GM04503 (cell line): Measurements from ENCODE around the gene IFITM2.

Source experiments
- DNase-seq: peaks from one replicate; pipeline ENCODE4 v3.0.0-alpha.2; 2012; ENCODE audit warnings: low read depth

The IFITM2 gene

DNA sequence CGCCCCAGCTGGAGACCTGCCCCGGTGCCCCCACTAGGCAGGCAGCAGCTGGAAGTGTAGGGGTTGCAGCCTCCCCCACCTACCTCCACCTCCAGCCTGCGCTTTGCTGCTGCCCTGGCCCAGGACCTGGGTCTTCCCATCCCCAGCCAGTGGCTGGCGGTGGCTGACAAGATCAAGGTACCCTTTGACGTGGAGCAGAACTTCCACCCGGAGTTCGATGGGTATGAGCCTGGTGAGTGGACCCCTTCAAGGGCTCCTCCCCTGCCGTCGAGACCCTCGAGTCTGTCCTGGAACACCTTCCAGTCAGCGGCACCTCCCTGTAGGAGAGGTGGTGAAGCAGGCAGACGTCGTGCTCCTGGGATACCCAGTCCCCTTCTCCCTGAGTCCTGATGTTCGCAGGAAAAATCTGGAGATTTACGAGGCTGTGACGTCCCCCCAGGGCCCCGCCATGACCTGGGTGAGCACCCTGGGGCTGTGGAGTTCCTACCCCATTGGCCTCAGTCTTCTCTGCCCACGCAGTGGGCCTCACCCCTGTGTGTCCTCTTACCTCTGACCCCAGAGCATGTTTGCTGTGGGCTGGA, 14.3 kb upstream of the IFITM2 start:
- DNase-seq, result no peak

DNA sequence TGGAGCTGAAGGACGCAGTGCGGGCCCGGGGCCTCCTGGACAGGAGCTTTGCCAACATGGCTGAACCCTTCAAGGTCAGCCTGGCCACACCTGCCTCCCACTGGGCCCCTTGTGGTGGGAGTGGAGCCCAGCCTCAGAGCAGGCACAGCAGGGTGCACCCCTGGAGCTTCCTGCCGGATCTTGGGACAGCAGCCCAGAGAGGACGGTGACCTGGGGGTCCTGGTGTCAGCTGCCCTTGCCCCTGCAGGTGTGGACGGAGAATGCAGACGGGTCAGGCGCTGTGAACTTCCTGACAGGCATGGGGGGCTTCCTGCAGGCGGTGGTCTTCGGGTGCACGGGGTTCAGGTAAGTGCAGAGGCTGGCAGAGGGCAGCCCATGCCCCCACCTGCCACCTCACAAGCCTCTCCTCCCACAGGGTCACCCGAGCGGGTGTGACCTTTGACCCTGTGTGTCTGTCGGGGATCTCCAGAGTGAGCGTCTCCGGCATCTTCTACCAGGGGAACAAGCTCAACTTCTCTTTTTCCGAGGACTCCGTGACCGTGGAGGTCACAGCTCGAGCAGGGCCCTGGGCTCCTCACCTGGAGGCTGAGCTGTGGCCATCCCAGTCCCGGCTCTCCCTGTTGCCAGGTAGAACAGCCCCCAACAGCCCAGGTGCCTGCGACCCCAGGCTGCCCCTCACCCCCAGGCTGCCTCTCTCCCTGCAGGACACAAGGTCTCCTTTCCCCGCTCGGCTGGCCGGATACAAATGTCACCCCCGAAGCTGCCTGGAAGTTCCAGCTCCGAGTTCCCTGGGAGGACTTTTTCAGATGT, 13.6 kb upstream of the IFITM2 start:
- DNase-seq, result no peak

DNA sequence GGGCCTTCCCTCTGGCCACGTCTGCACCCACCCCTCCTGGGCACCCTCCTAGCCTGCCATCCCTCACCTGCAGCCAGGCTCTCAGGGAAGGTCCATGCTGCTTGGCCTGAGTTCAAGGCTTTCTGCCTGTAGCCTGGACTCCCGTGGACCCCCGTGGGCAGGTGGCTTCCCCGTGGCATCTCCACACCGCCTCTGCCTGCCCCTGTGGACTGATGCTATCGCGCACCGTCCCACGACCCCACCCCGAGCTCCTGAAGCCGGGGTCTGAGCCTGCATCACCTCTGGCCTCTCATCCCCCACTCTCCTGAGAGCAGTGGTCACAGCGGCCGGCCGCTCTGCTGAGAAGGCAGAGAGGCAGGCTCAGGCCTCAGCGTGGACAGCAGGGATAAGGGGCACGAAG, 12.8 kb upstream of the IFITM2 start:
- no peak for DNase-seq

DNA sequence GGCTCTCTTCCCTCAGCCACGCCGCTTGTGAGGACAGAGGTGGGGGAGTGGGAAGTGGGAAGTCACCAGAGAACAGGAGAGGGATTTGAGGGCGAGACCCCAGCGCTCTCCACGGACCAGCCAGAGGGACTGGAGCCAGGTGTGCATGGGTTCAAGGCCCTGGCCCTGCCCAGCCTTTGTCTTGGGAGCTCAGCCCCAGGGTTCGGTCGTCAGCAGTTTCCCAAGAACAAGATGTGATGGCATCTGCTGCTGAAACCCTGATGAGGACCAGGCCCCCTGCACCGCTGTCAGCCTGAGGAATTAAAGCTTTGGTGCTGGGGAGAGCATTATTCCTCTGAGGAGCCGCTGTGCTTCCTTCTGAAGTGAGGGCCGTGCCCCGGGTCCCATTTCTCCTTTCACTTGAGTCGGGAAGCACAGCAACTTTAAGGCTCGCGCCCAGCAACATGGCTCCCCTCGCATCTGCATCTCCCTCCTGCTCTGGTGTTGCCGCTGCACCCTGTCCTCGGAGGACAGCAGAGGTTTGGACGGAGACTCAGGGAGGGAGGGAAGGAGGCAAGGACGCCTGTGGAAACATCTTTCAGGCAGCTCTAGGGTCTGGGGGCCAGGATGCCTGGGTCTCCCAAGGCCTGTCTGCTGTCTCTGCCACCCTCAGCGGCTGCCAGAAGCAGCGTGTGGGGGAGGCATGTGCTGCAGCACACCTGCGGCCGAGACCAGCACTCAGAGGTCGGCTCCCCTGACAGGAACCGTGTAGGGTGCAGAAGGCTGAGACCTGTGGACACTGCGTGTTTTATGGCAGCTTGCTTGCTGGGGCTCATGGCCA, 12.1 kb upstream of the IFITM2 start:
- no peak for DNase-seq

DNA sequence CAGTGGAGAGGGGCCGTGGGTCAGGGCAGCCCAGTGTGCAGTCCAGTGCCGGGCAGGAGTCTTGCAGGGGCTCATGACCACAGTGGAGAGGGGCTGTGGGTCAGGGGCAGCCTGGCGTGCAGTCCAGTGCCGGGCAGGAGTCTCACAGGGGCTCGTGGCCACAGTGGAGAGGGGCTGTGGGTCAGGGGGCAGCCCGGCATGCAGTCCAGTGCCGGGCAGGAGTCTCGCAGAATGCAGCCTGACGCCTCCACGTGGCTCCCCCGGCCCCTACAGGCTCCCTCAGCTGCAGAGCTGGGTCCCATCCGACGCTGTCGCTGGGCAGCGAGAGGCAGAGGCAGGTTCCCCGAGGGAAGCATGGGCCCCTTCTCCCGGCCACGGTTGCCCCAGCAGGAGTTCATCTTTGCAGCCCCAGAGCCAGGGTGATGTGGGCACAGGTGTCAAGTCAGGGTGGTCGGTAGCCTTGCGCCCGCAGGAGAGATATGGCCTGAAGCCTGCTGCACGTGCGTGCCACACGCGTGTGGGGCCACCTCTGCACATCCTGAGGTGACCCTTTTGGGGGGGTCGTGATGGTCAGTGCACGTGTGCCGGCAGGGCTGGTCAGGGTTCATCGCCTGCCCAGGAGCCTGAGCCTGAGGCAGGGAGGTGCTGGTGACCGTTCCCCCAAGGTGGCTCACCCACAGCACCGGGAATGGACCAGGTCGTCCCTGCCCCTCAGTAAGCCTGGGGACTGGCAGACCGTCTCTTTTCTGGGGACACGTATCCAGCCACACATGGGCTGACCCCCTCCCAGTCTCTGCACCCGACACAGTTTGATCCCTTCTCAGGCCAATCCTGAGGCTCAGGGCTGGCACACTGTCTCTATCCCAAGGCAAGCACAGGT, 11.2 kb upstream of the IFITM2 start:
- DNase-seq, result no peak

DNA sequence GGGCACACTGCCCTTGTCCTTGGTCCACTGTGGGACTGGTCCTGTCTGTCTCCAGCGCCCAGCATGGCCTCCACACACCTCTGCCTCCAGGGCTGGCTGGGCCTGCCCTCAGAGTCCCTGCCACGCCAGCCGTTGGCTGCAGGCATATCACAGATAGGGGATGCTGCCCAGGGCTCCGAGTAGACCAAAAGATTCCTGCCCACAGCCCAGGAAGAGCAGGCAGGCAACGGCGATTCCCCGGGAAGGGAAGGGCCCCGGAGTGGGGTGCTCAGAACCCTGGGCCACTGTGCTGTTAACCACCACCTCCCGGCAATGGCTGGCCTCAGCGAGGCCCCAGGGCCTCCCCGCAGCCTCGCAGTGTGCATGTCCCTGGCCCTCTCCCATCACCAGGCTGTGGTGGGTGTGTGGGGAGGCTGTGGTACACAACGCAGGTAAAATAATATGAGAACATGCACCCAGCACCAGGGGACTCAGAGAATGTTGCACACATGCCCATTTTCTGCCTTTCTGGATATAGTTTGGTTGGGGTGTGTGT, 10.5 kb upstream of the IFITM2 start:
- no peak for DNase-seq

DNA sequence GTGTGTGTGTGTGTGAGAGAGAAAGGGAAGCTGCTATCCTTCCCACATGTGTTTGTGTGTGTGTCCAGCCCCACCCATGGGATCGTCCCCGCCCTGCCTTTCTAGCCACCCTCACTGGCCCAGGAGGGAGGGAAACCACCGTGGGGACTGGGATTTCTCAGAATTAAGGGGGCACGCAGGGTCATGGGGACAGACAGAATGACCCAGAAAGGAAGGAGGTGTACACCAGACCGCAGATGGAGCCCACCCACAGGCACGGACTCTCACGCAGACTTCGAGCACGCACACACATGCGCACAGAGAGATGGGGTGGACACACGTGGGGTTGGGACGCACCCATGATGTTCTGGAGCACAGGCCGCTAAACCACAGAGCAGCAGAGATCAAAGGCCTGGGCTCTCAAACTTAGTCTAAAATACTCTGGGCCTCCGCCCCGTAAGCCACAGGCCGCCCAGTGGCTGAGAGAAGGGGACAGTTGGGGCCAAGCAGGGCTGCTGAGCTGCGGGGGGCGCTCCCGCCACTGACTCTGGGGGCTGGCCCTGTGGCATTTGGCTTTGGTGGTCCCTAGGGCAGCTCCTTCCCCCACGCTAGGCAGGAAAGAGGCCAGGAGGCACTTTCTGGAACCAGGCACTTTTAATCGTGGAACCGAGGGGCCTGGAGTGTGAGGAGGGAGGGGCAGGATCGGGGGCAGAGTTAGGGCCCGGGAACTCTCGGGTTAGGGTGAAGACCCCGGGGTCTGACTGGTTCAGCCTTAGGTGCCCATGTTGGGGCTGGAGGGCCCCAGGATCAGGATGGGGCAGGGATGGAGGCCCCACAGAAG, 9.8 kb upstream of the IFITM2 start:
- DNase-seq, result no peak

DNA sequence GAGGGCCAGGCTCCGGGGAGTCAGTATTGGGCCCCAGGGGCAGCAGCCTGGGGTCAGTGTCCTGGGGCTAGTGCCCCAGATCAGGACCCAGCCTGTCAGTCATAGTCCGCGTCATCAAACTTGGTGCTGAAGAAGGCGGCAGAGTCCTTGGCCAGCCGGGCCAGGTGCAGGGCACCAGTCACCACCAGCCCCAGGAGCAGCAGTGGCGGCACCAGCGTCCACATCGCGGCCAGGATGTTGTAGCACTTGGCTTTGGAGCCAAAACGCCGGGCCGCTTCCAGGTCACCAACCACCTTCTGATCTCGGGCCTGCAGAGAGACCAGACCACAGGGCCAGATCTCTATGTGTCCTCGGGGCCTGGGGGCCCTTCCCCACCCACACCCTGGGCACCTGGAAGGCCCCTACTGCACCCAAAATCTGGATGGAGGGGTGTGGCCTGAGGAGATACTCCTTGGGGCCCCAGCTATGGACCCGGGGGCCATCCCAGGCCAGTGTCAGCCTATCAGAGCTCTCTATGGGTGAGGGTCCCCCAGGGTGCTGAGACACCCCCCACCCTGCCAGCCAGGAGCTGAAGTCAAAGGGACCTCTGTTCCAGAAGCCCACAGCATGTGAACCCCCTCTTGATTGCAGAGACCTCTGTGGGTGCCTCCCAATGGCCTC, 9.1 kb upstream of the IFITM2 start:
- no peak for DNase-seq

DNA sequence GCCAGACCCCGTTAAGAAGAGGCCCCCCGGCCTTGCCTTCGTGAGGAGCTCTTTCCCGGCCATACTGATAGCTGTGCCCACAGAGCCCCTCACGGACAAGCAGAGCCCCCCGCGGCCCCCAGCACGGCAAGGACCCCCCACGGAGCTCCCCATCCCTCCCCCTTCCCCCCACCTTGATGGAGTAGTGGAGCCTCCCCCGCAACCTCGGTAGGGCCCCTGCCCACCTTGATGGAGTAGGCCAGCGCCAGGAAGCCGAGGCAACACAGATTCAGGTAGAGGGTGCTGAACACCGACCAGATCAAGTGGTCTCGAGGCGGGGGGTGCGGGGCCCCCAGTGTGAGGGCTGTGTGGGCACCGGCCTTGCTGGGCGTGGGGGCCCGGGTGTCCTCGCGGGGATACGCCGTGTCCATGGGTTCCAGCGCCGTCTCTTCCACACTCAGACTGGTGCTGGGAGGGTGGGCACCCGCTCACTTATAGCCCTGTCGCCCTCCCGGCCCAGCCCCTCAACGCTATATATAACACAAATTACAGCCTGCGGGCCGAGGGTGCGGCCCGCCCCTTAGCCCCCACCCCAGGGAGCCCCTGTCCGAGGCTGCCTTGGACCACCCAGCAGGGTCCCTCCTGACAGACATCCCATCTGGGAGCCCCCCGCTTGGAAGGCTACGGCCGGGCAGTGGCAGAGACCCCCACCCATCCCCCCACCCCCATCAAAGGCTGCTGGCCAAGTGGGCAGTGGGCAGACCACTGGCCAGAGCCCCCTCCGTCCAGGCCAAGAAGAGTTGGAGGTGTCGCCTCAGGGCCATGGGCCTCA, 8.3 kb upstream of the IFITM2 start, which contains the start of gene IFITM5:
Gene IFITM5 (minus strand): TSS at position 446 of the 811 bp plus-strand sequence. CDS start 36 bp downstream, at position 410.
- no peak for DNase-seq

DNA sequence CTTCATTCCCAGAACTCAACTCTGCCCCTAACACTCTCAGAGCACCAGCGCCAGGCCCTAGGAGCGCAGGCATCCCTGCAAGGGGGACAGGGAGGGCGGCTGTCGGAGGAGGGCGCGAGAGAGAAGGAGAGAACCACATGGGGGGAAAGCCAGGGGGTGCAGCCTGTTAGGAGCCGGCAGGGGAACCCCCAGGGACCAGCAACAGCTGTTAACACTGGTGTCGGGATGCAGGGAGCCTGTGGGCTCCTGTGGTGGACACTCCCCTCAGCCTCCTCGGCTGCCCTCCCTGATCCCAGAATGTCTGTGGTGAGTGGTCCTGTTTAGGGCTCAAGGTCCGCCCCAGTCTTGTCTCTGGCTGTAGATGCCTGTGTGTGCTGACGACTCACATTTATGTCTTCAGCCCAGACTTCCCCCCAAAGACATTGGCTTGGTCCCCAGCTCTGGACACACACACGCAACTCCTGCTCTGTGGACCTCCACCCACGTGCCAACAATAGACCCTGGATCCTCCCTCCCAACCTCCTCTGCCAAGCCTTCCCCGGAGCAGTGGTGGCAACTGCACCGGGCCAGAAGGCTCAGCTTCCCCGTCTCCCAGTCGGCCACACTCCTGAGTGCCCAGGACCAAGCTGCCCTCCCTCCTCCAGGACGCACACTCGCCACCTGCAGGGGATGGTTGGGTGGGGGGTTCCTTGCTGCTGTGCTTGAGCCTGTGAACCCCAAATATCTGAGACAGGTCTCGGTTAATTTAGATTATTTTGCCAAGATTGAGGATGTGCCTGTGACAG, 7.5 kb upstream of the IFITM2 start:
- DNase-seq, result no peak

DNA sequence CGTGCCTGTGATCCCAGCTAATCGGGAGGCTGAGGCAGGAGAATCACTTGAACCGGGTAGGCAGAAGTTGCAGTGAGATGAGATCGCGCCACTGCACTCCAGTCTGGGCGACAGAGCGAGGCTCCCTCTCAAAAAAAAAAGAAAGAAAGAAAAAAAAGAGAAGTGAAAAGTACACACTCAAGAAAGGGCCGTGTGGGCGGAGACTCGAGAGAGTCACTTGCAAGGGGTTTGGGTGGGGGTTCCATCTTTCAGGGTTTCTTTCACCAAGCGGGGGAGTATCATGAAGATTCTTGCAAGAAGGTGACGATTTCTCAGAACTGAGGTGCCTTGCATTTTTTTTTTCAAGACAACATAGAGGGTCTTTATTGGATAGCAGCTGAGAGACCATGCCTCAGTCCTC, 4.3 kb upstream of the IFITM2 start:
- DNase-seq, result no peak

DNA sequence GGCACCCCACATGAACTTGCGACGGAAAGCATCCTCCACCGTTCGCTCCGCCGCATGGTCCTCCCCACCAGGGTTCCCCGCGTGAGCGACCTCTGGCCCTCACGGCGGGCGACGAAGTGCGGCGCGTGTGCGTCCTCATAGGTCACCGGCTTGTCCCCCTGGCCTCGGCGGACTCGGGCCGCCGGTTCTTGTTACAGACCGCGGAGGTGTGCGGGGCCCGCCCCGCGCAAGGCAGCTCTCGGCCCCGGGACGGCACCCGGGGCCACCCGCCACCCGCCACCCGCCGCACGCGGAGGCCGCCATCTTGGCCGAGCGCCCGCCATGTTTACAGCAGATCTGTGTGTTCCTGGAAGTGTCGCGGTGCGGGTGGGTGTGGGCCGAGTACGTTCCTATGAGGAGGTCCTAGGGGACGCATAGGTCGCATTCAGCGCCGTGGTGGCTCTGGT, 3.5 kb upstream of the IFITM2 start:
- no peak for DNase-seq

DNA sequence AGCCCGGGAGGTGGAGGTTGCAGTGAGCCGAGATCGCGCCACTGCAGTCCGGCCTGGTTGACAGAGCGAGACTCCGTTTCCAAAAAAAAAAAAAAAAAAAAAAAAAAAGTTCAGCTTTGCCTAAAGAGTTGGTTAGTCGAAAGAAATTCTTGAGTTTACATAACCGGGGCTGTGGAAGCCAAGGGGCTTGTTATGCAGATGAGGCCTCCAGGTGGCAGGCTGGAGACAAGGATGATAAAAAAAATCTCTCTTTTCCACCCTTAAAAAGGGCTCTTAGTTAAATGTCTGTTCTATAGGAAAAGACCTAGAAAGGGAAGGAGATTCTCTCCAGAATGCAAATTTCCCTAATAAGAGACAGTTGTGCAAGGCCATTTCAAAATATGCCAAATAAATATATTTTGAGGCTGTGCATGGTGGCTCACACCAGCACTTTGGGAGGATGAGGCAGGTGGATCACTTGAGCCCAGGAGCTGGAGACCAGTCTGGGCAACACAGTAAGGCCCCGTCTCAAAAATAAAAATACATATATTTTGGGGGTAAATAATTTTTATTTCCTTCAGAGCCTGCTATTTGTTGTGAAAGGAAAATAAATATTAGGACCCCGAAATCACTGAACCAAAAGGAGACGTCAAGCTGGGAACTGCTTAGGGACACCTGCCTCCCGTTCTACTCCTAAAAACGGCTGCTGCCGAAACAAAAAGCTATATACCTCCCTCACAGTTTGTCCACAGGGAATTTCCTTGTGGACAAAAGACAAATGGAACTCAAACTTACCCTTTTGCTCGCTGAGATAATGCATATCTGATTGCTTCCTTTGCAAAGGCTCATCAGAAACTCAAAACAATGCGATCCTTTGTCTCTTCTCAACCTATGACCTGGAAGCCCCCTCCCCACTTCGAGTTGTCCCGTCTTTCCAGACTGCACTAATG, 2.4 kb upstream of the IFITM2 start:
- no peak for DNase-seq

DNA sequence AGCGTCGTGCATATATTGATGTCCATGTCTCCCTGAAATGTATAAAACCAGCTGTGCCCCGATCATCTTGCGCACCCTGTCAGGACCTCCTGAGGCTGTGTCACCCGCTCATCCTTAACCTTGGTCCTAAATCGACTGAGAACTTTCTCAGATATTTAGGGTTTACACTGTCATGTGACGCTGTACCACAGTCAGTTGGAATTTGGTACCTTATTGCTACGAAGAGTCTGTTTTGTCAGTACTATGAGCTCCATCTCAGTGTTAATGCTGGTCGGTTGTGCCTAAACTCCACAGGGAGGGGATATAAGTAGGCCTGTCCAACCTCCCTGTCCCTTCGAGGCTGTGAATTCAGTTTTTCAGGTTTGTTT, 1.8 kb upstream of the IFITM2 start:
- DNase-seq, result no peak

DNA sequence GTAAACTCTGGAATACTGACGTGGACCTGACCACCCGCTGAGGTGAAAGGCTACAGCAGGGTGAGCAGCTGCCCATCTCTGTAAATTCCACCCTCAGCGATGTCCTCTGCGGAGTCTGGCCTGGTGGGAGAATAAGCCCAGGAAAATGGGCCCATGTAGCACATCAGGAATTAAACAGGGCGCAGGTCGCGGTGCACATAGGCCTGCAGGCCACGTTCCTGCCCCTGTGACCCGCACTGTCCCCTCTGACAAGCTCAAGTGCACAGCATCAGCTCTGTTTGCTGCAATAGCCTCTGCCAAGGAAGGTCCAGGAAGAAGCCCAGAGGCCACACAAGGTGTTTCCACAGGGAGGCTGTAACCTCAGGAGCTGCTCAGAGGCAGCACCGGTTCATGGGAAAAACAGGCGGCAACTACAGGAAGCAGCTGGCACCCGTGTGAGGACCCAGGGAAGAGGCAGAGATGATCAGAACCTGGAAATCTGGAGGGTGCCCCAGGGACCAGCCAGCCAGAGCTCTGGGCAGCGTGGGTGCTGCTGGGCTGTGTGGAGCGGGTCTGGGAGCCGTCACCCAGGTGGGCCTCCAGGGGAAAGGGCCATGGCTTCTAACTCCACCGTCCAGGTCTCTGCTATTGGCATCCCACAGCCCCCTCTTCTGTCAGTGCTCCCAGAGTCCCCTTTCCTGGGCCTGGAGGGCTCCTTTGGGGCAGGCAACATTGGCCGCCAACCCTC, 808 bp upstream of the IFITM2 start:
- DNase-seq, result no peak
